ENCODE data around the gene RAB11FIP3. TPM values are rescaled to one million over a fixed set of nuclear protein-coding genes. Genes with fewer than 3 reads are reported as not detected.

RAB11FIP3 gene
- total and polyA plus RNA-seq, 9 of the 15 experiments (the other 6 are each of a cell fraction or from before 2014, with no cell fraction given): 0.46 to 13.1 (median 4.3) TPM

DNA sequence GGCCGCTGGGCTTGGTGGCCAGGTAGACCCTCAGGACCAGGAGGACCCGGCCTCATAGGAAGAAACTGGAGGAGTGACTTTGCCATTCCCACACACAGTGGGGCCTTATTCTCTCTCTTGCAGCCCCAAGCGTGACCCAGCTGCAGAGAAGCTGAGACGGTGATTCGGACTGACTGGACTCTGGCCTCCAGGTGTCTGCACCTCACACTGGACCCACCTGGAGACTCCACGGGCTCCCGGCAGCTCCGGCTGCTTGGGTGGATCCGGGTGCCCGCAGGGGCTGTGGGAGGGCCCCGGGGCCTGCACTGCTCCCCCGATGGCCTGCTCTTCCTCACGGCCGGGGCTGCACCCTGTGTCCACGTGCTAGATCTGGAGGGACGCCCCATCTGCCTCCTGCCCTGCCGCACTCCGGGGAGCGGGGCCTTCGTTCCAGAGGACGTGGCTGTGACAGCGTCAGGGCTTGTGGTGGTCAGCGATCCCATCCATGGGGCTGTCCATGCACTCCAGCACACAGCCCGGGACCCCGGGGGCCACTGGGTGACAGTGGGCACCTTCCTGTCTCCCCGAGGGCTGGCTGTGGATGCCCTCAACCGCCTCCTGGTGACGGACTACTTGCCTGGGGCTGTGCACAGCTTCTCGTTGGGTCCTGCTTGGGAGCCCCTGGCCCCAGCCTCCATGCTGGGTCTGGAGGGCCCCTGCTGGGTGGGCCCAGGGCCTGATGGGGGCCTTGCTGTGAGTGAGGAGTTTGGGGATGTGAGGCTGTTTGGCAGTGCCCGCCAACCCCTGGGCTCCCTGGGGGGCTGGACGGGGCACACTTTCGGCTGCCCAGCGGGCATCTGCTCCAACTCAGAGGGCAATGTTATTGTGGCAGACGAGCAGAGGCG lies 142.2 kb downstream of the RAB11FIP3 start (continued):
- no peak for TF ChIP-seq ARID2 (IDR thresholded peaks at IDR 0.05)
- TF ChIP-seq, protein P1, sequence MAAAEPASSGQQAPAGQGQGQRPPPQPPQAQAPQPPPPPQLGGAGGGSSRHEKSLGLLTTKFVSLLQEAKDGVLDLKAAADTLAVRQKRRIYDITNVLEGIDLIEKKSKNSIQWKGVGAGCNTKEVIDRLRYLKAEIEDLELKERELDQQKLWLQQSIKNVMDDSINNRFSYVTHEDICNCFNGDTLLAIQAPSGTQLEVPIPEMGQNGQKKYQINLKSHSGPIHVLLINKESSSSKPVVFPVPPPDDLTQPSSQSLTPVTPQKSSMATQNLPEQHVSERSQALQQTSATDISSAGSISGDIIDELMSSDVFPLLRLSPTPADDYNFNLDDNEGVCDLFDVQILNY (CRISPR knock-in tag; IDR thresholded peaks at IDR 0.05): no peak
- peak; percentile 12; the same call in 1 of the 2 replicates for TF ChIP-seq PHF8 (IDR thresholded peaks at IDR 0.05; ENCODE audit: borderline replicate concordance, low read length)
- TF ChIP-seq, protein P2, sequence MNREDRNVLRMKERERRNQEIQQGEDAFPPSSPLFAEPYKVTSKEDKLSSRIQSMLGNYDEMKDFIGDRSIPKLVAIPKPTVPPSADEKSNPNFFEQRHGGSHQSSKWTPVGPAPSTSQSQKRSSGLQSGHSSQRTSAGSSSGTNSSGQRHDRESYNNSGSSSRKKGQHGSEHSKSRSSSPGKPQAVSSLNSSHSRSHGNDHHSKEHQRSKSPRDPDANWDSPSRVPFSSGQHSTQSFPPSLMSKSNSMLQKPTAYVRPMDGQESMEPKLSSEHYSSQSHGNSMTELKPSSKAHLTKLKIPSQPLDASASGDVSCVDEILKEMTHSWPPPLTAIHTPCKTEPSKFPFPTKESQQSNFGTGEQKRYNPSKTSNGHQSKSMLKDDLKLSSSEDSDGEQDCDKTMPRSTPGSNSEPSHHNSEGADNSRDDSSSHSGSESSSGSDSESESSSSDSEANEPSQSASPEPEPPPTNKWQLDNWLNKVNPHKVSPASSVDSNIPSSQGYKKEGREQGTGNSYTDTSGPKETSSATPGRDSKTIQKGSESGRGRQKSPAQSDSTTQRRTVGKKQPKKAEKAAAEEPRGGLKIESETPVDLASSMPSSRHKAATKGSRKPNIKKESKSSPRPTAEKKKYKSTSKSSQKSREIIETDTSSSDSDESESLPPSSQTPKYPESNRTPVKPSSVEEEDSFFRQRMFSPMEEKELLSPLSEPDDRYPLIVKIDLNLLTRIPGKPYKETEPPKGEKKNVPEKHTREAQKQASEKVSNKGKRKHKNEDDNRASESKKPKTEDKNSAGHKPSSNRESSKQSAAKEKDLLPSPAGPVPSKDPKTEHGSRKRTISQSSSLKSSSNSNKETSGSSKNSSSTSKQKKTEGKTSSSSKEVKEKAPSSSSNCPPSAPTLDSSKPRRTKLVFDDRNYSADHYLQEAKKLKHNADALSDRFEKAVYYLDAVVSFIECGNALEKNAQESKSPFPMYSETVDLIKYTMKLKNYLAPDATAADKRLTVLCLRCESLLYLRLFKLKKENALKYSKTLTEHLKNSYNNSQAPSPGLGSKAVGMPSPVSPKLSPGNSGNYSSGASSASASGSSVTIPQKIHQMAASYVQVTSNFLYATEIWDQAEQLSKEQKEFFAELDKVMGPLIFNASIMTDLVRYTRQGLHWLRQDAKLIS (CRISPR knock-in tag; IDR thresholded peaks at IDR 0.05): no peak
- no peak for TF ChIP-seq ZBTB8A (IDR thresholded peaks at IDR 0.05; ENCODE audit: partially characterized antibody)
- TF ChIP-seq SRSF3 (IDR thresholded peaks at IDR 0.05; ENCODE audit: insufficient read depth, low read length): no peak
- TF ChIP-seq, protein P3, sequence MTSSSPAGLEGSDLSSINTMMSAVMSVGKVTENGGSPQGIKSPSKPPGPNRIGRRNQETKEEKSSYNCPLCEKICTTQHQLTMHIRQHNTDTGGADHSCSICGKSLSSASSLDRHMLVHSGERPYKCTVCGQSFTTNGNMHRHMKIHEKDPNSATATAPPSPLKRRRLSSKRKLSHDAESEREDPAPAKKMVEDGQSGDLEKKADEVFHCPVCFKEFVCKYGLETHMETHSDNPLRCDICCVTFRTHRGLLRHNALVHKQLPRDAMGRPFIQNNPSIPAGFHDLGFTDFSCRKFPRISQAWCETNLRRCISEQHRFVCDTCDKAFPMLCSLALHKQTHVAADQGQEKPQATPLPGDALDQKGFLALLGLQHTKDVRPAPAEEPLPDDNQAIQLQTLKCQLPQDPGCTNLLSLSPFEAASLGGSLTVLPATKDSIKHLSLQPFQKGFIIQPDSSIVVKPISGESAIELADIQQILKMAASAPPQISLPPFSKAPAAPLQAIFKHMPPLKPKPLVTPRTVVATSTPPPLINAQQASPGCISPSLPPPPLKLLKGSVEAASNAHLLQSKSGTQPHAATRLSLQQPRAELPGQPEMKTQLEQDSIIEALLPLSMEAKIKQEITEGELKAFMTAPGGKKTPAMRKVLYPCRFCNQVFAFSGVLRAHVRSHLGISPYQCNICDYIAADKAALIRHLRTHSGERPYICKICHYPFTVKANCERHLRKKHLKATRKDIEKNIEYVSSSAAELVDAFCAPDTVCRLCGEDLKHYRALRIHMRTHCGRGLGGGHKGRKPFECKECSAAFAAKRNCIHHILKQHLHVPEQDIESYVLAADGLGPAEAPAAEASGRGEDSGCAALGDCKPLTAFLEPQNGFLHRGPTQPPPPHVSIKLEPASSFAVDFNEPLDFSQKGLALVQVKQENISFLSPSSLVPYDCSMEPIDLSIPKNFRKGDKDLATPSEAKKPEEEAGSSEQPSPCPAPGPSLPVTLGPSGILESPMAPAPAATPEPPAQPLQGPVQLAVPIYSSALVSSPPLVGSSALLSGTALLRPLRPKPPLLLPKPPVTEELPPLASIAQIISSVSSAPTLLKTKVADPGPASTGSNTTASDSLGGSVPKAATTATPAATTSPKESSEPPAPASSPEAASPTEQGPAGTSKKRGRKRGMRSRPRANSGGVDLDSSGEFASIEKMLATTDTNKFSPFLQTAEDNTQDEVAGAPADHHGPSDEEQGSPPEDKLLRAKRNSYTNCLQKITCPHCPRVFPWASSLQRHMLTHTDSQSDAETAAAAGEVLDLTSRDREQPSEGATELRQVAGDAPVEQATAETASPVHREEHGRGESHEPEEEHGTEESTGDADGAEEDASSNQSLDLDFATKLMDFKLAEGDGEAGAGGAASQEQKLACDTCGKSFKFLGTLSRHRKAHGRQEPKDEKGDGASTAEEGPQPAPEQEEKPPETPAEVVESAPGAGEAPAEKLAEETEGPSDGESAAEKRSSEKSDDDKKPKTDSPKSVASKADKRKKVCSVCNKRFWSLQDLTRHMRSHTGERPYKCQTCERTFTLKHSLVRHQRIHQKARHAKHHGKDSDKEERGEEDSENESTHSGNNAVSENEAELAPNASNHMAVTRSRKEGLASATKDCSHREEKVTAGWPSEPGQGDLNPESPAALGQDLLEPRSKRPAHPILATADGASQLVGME (CRISPR knock-in tag; IDR thresholded peaks at IDR 0.05): no peak
- no peak for TF ChIP-seq ZSCAN29 (IDR thresholded peaks at IDR 0.05)
- TF ChIP-seq, protein P4, sequence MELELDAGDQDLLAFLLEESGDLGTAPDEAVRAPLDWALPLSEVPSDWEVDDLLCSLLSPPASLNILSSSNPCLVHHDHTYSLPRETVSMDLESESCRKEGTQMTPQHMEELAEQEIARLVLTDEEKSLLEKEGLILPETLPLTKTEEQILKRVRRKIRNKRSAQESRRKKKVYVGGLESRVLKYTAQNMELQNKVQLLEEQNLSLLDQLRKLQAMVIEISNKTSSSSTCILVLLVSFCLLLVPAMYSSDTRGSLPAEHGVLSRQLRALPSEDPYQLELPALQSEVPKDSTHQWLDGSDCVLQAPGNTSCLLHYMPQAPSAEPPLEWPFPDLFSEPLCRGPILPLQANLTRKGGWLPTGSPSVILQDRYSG (tag; conservative IDR thresholded peaks at IDR 0.05; ENCODE audit: low read depth): 0 out of 2 replicates have a peak, but pooled peaks have one; percentile 16
- no peak for TF ChIP-seq MYNN (IDR thresholded peaks at IDR 0.05)
- no peak for TF ChIP-seq MYNN (CRISPR knock-in tag; IDR thresholded peaks at IDR 0.05)
- TF ChIP-seq ZNF347 (CRISPR knock-in tag; IDR thresholded peaks at IDR 0.05; ENCODE audit: low read depth): no peak
- 0 out of 2 replicates have a peak, but pooled peaks have one; percentile 25 for TF ChIP-seq DPF2 (IDR thresholded peaks at IDR 0.05)
- TF ChIP-seq TCFL5 (CRISPR knock-in tag; conservative IDR thresholded peaks at IDR 0.05): no peak

Measured in K562 (cell line).